Loucy (cell line): ENCODE results near the gene SLC9B2.
A peak's percentile ranks its signal among the peaks of the same experiment; 100 is the strongest.

ENCODE experiments used
- CTCF ChIP-seq: fragments of 200-600 bp; sonication (generic); conservative IDR thresholded peaks from 2 replicates; pipeline ENCODE4 v1.5.1; 2014; ENCODE audit warnings: mild to moderate bottlenecking, antibody characterized with exemption, low read length
- EZH2phosphoT487 ChIP-seq: fragments of 200-600 bp; IDR thresholded peaks from 2 replicates; pipeline ENCODE4 v1.6.1; 2018; ENCODE audit warnings: antibody characterized with exemption, mild to moderate bottlenecking, moderate library complexity, borderline replicate concordance

- TF ChIP-seq CTCF (peak; percentile 78), EZH2phosphoT487 (no peak)
These were observed 44.0 kb downstream of the SLC9B2 start for GRCh38 chr4:103032574-103032973.
